Astrocyte of the spinal cord (primary cell): ENCODE results near the gene ABCA1.
"Not testable (repeated sequence)": the region's sequence is repeated elsewhere in the genome, so short reads cannot be mapped to it uniquely, and the experiment has no call there.

Source experiments
- DNase-seq: peaks from one replicate; pipeline ENCODE4 v3.0.0; 2011; ENCODE audit warnings: low read depth, low spot score
- H3K4me3 ChIP-seq: 2 replicates; pipeline ENCODE4 v1.5.1; 2011; ENCODE audit warnings: low read depth, mild to moderate bottlenecking, low read length, moderate library complexity
- in situ Hi-C: cut with HindIII; loops from 2 replicates; pipeline ENCODE4 v1.10.0; 2017; ENCODE audit warnings: low sequenced_read_pairs
- TF ChIP-seq, protein P1 (sequence below): IDR thresholded peaks from 2 replicates; pipeline ENCODE4 v1.5.1; 2012; ENCODE audit warnings: low read depth, mild to moderate bottlenecking, low read length, inconsistent platforms

Gene ABCA1, protein sequence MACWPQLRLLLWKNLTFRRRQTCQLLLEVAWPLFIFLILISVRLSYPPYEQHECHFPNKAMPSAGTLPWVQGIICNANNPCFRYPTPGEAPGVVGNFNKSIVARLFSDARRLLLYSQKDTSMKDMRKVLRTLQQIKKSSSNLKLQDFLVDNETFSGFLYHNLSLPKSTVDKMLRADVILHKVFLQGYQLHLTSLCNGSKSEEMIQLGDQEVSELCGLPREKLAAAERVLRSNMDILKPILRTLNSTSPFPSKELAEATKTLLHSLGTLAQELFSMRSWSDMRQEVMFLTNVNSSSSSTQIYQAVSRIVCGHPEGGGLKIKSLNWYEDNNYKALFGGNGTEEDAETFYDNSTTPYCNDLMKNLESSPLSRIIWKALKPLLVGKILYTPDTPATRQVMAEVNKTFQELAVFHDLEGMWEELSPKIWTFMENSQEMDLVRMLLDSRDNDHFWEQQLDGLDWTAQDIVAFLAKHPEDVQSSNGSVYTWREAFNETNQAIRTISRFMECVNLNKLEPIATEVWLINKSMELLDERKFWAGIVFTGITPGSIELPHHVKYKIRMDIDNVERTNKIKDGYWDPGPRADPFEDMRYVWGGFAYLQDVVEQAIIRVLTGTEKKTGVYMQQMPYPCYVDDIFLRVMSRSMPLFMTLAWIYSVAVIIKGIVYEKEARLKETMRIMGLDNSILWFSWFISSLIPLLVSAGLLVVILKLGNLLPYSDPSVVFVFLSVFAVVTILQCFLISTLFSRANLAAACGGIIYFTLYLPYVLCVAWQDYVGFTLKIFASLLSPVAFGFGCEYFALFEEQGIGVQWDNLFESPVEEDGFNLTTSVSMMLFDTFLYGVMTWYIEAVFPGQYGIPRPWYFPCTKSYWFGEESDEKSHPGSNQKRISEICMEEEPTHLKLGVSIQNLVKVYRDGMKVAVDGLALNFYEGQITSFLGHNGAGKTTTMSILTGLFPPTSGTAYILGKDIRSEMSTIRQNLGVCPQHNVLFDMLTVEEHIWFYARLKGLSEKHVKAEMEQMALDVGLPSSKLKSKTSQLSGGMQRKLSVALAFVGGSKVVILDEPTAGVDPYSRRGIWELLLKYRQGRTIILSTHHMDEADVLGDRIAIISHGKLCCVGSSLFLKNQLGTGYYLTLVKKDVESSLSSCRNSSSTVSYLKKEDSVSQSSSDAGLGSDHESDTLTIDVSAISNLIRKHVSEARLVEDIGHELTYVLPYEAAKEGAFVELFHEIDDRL (N-terminal part only)

DNA sequence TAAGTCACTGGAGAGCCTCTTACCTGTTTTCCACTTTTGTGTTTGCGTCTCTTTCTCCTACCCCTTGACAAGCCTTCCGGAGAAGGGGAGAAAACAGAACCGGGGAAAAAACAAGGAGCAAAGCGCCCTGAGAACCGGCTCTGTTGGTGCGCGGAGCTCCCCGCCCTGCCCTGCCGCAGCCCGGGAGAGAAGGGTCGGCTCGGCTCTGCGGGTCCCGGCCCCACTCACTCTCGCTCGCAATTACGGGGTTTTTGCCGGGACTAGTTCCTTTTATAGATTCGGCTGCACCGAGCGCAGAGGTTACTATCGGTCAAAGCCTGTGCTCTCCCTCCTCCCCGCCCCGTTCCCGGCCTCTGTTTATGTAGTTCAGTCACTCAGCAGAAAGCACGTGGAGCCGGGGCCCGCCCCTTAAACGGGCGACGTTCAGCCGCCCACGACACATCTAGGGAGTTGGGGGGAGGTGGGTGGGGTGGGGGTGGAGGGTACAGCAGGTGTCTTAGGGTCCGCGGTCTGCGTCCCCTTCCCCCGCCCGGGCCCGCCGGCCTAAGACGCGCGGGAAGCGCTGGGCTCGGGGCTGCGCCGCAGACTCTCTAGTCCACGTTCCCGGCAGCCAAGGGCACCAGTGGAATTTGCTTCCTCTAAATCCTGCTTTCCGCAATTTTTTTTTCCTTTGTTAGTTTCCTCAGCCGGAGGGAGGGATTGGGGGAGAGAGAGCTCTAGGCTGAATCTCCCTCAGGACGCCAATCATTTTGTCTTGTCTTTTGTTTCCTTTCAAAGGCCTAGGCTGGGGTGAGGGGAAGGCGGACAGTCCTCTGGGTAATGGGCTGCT lies at the start of gene ABCA1:
Gene ABCA1, minus strand, starts transcription at position 244 of the 829 bp plus-strand sequence. CDS start 24,476 bp downstream, outside the sequence.
- TF ChIP-seq, protein P1, sequence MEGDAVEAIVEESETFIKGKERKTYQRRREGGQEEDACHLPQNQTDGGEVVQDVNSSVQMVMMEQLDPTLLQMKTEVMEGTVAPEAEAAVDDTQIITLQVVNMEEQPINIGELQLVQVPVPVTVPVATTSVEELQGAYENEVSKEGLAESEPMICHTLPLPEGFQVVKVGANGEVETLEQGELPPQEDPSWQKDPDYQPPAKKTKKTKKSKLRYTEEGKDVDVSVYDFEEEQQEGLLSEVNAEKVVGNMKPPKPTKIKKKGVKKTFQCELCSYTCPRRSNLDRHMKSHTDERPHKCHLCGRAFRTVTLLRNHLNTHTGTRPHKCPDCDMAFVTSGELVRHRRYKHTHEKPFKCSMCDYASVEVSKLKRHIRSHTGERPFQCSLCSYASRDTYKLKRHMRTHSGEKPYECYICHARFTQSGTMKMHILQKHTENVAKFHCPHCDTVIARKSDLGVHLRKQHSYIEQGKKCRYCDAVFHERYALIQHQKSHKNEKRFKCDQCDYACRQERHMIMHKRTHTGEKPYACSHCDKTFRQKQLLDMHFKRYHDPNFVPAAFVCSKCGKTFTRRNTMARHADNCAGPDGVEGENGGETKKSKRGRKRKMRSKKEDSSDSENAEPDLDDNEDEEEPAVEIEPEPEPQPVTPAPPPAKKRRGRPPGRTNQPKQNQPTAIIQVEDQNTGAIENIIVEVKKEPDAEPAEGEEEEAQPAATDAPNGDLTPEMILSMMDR, result no peak
- in situ Hi-C loops, result no loop called here
- DNase-seq, result peak; percentile 87
- H3K4me3 ChIP-seq, result peak within 1 kb of the TSS; percentile 90

DNA sequence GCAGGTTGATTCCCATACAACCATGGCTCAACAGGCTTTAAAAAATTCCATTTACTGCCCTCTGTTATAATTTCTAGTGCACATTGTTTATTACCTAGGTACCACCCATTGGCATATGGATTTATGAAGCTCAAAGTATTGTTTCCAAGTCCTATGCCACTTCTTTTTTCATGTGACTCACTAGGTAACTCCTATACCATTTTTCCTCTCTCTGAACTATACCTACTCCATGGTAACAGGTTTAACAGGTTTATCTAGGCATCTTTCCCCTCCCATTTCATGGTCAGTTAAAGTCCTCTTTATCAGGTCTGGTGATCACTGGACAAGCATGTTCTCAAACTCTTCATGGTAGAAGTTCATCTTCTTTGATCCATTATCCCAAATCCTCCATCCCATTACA lies 49.6 kb upstream of the ABCA1 start:
- H3K4me3 ChIP-seq, result no peak overlapping the region
- in situ Hi-C loops, result no loop called here
- no peak for DNase-seq

DNA sequence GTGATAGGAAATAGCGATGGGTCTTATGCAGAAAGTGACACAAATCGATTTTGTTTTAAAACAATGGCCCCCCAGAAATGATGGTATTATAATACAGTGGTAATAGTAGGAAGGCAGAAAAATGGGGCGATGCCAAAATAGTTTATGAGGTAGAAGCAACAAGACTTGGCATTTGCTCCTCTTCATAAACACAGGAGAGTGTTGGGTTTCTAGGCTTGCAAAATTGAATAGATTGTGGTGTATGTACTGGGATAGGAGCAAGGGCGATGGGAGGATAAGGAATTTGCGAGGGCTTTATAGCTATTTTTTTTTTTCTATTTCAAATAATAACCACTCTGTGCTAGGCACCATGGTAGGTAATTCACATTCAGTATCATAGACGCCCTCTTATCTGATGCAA lies 49.2 kb upstream of the ABCA1 start:
- no peak for DNase-seq
- TF ChIP-seq, protein P1, result no peak
- in situ Hi-C loops, result no loop called here
- H3K4me3 ChIP-seq, result no peak overlapping the region

More for the DNA sequence above, 49.6 kb upstream of the ABCA1 start:
- TF ChIP-seq, protein P1, result no peak

DNA sequence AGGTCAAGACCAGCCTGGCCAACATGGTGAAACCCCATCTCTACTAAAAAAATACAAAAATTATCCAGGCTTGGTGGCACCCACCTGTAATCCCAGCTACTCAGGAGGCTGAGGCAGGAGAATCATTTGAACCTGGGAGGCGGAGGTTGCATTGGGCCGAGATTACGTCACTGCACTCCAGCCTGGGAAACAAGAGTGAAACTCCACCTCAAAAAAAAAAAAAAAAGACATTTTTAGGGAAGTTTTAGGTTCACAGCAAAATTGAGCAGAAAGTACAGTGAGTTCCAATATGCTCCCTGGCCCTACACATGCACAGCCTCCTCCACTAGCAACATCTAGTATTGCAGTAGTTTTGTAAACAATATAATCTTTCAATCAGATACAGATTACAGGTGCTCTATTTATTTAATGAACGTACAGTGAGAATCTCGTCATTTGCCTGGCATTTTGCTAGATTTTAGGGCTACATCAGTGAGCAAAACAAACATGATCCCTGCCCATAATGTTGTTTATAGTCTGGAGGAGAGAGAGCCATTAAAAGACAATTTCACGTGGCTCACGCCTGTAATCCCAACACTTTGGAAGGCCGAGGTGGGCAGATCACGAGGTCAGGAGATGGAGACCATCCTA lies 48.1 kb upstream of the ABCA1 start:
- H3K4me3 ChIP-seq, in situ Hi-C loops, DNase-seq: not testable (repeated sequence)

DNA sequence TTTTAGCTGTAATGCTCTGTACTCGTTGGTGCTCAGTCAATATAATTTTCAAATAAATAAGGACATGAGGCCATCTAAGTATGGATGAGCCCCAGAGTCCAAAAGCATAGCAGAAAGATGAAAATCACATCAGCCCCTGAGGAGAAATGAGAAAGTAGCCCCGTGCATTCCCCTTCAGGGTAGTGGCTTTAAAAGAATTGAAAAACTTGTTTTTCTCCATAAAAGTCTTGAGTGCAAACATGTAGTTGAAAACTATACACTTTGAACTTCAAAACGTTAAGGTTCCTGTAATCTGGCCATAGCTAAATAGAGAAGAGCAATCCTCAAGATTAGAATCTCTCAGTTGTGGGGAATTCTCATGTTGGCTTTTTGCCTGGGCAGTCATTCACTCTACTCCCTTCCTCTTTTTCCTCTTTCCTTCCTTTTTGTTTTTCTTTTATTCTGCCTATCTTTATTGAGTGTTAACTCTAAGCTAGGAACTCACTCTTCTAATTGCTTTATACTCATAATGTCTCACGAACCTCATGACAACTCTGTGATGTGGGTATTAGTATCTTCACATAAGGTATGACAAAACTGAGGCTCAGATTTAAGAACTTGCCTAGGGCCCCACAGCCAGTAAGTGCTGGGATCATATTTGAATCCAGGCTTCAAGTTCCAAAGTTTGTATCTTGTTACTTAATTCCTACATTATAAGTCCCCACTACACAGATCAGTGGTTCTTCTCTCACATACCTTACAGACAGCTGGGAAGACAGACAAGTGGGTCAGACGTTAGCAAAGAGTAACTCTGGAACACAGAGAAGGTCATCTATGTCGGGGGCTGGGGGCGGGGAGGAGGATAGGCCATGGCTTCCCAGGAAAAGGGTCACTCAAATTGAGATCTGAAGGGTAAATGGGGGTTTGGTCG lies 46.4 kb upstream of the ABCA1 start:
- H3K4me3 ChIP-seq, result no peak overlapping the region
- in situ Hi-C loops, result no loop called here
- TF ChIP-seq, protein P1, result no peak
- no peak for DNase-seq
